ENCODE results near the gene KLC3. TPM values are rescaled to one million over a fixed set of nuclear protein-coding genes. Genes with fewer than 3 reads are reported as not detected.
"Not testable (repeated sequence)": the region's sequence is repeated elsewhere in the genome, so short reads cannot be mapped to it uniquely, and the experiment has no call there.

KLC3 gene
- polyA plus RNA-seq, 2 donors = 15.0 to 24.2 TPM

- Histone ChIP-seq H3K9me3 (ENCODE audit: control insufficient read depth in 2 of 2, insufficient read depth in 1 of 2, low read depth in 1 of 2, low read length in 1 of 2) (no peaks in the 10 kb centered on the region), H3K4me3 (ENCODE audit: low read depth in 1 of 2, low read length in 2 of 2) (no peak overlapping the region), H3K27me3 (ENCODE audit: control insufficient read depth in 1 of 2, insufficient read depth in 2 of 2, low read length in 2 of 2) (no peaks in the 10 kb centered on the region), H3K36me3 (ENCODE audit: control insufficient read depth in 2 of 2, insufficient read depth in 2 of 2, low read length in 1 of 2) (peaks cover 2 to 10% of the 10 kb centered on the region in 2 donors), H3K4me1 (ENCODE audit: control insufficient read depth in 2 of 2, insufficient read depth in 2 of 2, low read length in 1 of 2) (peaks cover 0 to 2% of the 10 kb centered on the region in 2 donors), H3K27ac (ENCODE audit: low read depth in 2 of 2, low read length in 1 of 2) (no peak overlapping the region)
- WGBS, 2 donors = 90 to 92% methylated on average over 18 to 27 of the region's 27 CpGs
These were observed 38.1 kb upstream of the KLC3 start for GRCh38 chr19:45302416-45302815.

- 92 to 95% methylated on average over 12 of the region's 12 CpGs for WGBS, 2 donors
- H3K27me3 ChIP-seq (ENCODE audit: control insufficient read depth in 1 of 2, insufficient read depth in 2 of 2, low read length in 2 of 2) = no peaks in the 10 kb centered on the region
- no peaks in the 10 kb centered on the region for H3K4me1 ChIP-seq (ENCODE audit: control insufficient read depth in 2 of 2, insufficient read depth in 2 of 2, low read length in 1 of 2)
- H3K36me3 ChIP-seq (ENCODE audit: control insufficient read depth in 2 of 2, insufficient read depth in 2 of 2, low read length in 1 of 2) = peaks cover 0 to 7% of the 10 kb centered on the region in 2 donors
- H3K4me3 ChIP-seq (ENCODE audit: low read depth in 1 of 2, low read length in 2 of 2) = no peak overlapping the region
- no peak overlapping the region for H3K27ac ChIP-seq (ENCODE audit: low read depth in 2 of 2, low read length in 1 of 2)
- no peaks in the 10 kb centered on the region for H3K9me3 ChIP-seq (ENCODE audit: control insufficient read depth in 2 of 2, insufficient read depth in 1 of 2, low read depth in 1 of 2, low read length in 1 of 2)
These were observed 37.1 kb upstream of the KLC3 start for GRCh38 chr19:45303269-45304060.

- no peaks in the 10 kb centered on the region for H3K27me3 ChIP-seq (ENCODE audit: control insufficient read depth in 1 of 2, insufficient read depth in 2 of 2, low read length in 2 of 2)
- no peaks in the 10 kb centered on the region for H3K4me1 ChIP-seq (ENCODE audit: control insufficient read depth in 2 of 2, insufficient read depth in 2 of 2, low read length in 1 of 2)
- no peak overlapping the region for H3K4me3 ChIP-seq (ENCODE audit: low read depth in 1 of 2, low read length in 2 of 2)
- peaks cover 0 to 7% of the 10 kb centered on the region in 2 donors for H3K36me3 ChIP-seq (ENCODE audit: control insufficient read depth in 2 of 2, insufficient read depth in 2 of 2, low read length in 1 of 2)
- H3K27ac ChIP-seq (ENCODE audit: low read depth in 2 of 2, low read length in 1 of 2) = no peak overlapping the region
- WGBS, 2 donors = 69 to 76% methylated on average over 4 of the region's 4 CpGs
- no peaks in the 10 kb centered on the region for H3K9me3 ChIP-seq (ENCODE audit: control insufficient read depth in 2 of 2, insufficient read depth in 1 of 2, low read depth in 1 of 2, low read length in 1 of 2)
These were observed 36.2 kb upstream of the KLC3 start for GRCh38 chr19:45304141-45304926.

- peaks cover 0 to 3% of the 10 kb centered on the region in 2 donors for H3K36me3 ChIP-seq (ENCODE audit: control insufficient read depth in 2 of 2, insufficient read depth in 2 of 2, low read length in 1 of 2)
- no peak overlapping the region for H3K27ac ChIP-seq (ENCODE audit: low read depth in 2 of 2, low read length in 1 of 2)
- no peak overlapping the region for H3K4me3 ChIP-seq (ENCODE audit: low read depth in 1 of 2, low read length in 2 of 2)
- no peaks in the 10 kb centered on the region for H3K27me3 ChIP-seq (ENCODE audit: control insufficient read depth in 1 of 2, insufficient read depth in 2 of 2, low read length in 2 of 2)
- 67 to 72% methylated on average over 4 of the region's 4 CpGs for WGBS, 2 donors
- no peaks in the 10 kb centered on the region for H3K9me3 ChIP-seq (ENCODE audit: control insufficient read depth in 2 of 2, insufficient read depth in 1 of 2, low read depth in 1 of 2, low read length in 1 of 2)
- no peaks in the 10 kb centered on the region for H3K4me1 ChIP-seq (ENCODE audit: control insufficient read depth in 2 of 2, insufficient read depth in 2 of 2, low read length in 1 of 2)
These were observed 35.5 kb upstream of the KLC3 start for GRCh38 chr19:45305007-45305406.

GRCh38 chr19:45305421-45305820 lies 35.1 kb upstream of the KLC3 start:
- WGBS, 2 donors = 25 to 26% methylated on average over 5 of the region's 5 CpGs
- Histone ChIP-seq H3K4me1 (ENCODE audit: control insufficient read depth in 2 of 2, insufficient read depth in 2 of 2, low read length in 1 of 2) (no peaks in the 10 kb centered on the region), H3K4me3 (ENCODE audit: low read depth in 1 of 2, low read length in 2 of 2) (no peak overlapping the region), H3K27ac (ENCODE audit: low read depth in 2 of 2, low read length in 1 of 2) (no peak overlapping the region), H3K36me3 (ENCODE audit: control insufficient read depth in 2 of 2, insufficient read depth in 2 of 2, low read length in 1 of 2) (peaks cover 0 to 3% of the 10 kb centered on the region in 2 donors), H3K27me3 (ENCODE audit: control insufficient read depth in 1 of 2, insufficient read depth in 2 of 2, low read length in 2 of 2) (no peaks in the 10 kb centered on the region), H3K9me3 (ENCODE audit: control insufficient read depth in 2 of 2, insufficient read depth in 1 of 2, low read depth in 1 of 2, low read length in 1 of 2) (no peaks in the 10 kb centered on the region)

GRCh38 chr19:45306040-45306439 lies 34.5 kb upstream of the KLC3 start:
- Histone ChIP-seq H3K27ac (ENCODE audit: low read depth in 2 of 2, low read length in 1 of 2) (no peak overlapping the region), H3K4me1 (ENCODE audit: control insufficient read depth in 2 of 2, insufficient read depth in 2 of 2, low read length in 1 of 2) (no peaks in the 10 kb centered on the region), H3K4me3 (ENCODE audit: low read depth in 1 of 2, low read length in 2 of 2) (no peak overlapping the region), H3K36me3 (ENCODE audit: control insufficient read depth in 2 of 2, insufficient read depth in 2 of 2, low read length in 1 of 2) (no peaks in the 10 kb centered on the region), H3K27me3 (ENCODE audit: control insufficient read depth in 1 of 2, insufficient read depth in 2 of 2, low read length in 2 of 2) (no peaks in the 10 kb centered on the region), H3K9me3 (ENCODE audit: control insufficient read depth in 2 of 2, insufficient read depth in 1 of 2, low read depth in 1 of 2, low read length in 1 of 2) (no peaks in the 10 kb centered on the region)
- WGBS, 2 donors = 33 to 39% methylated on average over 9 of the region's 9 CpGs

- no peak overlapping the region for H3K4me3 ChIP-seq (ENCODE audit: low read depth in 1 of 2, low read length in 2 of 2)
- no peak overlapping the region for H3K27ac ChIP-seq (ENCODE audit: low read depth in 2 of 2, low read length in 1 of 2)
- 59 to 67% methylated on average over 18 of the region's 18 CpGs for WGBS, 2 donors
- H3K9me3 ChIP-seq (ENCODE audit: control insufficient read depth in 2 of 2, insufficient read depth in 1 of 2, low read depth in 1 of 2, low read length in 1 of 2) = no peaks in the 10 kb centered on the region
- H3K4me1 ChIP-seq (ENCODE audit: control insufficient read depth in 2 of 2, insufficient read depth in 2 of 2, low read length in 1 of 2) = no peaks in the 10 kb centered on the region
- no peaks in the 10 kb centered on the region for H3K36me3 ChIP-seq (ENCODE audit: control insufficient read depth in 2 of 2, insufficient read depth in 2 of 2, low read length in 1 of 2)
- no peaks in the 10 kb centered on the region for H3K27me3 ChIP-seq (ENCODE audit: control insufficient read depth in 1 of 2, insufficient read depth in 2 of 2, low read length in 2 of 2)
These were observed 34.0 kb upstream of the KLC3 start for GRCh38 chr19:45306518-45307027.

- Histone ChIP-seq H3K4me3 (ENCODE audit: low read depth in 1 of 2, low read length in 2 of 2) (no peak overlapping the region), H3K27ac (ENCODE audit: low read depth in 2 of 2, low read length in 1 of 2) (no peak overlapping the region), H3K36me3 (ENCODE audit: control insufficient read depth in 2 of 2, insufficient read depth in 2 of 2, low read length in 1 of 2) (no peaks in the 10 kb centered on the region), H3K9me3 (ENCODE audit: control insufficient read depth in 2 of 2, insufficient read depth in 1 of 2, low read depth in 1 of 2, low read length in 1 of 2) (no peaks in the 10 kb centered on the region), H3K27me3 (ENCODE audit: control insufficient read depth in 1 of 2, insufficient read depth in 2 of 2, low read length in 2 of 2) (no peaks in the 10 kb centered on the region), H3K4me1 (ENCODE audit: control insufficient read depth in 2 of 2, insufficient read depth in 2 of 2, low read length in 1 of 2) (no peaks in the 10 kb centered on the region)
- WGBS, 2 donors = 88 to 91% methylated on average over 19 of the region's 19 CpGs
These were observed 33.2 kb upstream of the KLC3 start for GRCh38 chr19:45307361-45307760.

GRCh38 chr19:45309322-45309721 lies 31.2 kb upstream of the KLC3 start:
- not testable (repeated sequence) for H3K4me3 ChIP-seq (ENCODE audit: low read depth in 1 of 2, low read length in 2 of 2); H3K36me3 ChIP-seq (ENCODE audit: control insufficient read depth in 2 of 2, insufficient read depth in 2 of 2, low read length in 1 of 2); H3K27ac ChIP-seq (ENCODE audit: low read depth in 2 of 2, low read length in 1 of 2); H3K9me3 ChIP-seq (ENCODE audit: control insufficient read depth in 2 of 2, insufficient read depth in 1 of 2, low read depth in 1 of 2, low read length in 1 of 2); H3K4me1 ChIP-seq (ENCODE audit: control insufficient read depth in 2 of 2, insufficient read depth in 2 of 2, low read length in 1 of 2); H3K27me3 ChIP-seq (ENCODE audit: control insufficient read depth in 1 of 2, insufficient read depth in 2 of 2, low read length in 2 of 2)
- 92 to 95% methylated on average over 8 of the region's 8 CpGs for WGBS, 2 donors
